NOMO-1 treated with dmso at 0.1 percent for 144 hours (cell line): ENCODE results near the gene CHRNB1.

ENCODE experiments used
- DNase-seq: peaks from one replicate; lab custom pipeline; 2025; ENCODE audit not compliant: unreplicated experiment; lab: John Stamatoyannopoulos, UW

Gene CHRNB1

DNA sequence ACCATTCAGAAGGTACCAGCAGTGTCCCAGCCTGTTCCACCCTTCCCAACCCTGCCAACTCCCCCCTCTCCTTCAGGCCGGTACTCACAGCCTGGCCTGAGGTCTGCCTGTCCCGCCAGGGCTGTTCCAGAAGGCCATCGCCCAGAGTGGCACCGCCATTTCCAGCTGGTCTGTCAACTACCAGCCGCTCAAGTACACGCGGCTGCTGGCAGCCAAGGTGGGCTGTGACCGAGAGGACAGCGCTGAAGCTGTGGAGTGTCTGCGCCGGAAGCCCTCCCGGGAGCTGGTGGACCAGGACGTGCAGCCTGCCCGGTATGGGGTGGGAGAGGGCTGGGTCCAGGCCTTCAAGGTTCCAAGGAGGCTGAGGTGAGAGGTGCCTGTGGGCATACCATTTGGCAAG lies 30.0 kb upstream of the CHRNB1 start:
- DNase-seq: no peak

DNA sequence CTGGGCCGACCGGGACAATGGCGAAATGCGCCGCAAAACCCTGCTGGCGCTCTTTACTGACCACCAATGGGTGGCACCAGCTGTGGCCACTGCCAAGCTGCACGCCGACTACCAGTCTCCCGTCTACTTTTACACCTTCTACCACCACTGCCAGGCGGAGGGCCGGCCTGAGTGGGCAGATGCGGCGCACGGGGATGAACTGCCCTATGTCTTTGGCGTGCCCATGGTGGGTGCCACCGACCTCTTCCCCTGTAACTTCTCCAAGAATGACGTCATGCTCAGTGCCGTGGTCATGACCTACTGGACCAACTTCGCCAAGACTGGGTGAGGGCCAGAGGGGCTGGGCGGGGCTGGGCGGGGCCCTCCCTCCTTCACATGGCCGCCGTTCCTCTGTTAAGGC lies 29.1 kb upstream of the CHRNB1 start:
- DNase-seq: no peak

DNA sequence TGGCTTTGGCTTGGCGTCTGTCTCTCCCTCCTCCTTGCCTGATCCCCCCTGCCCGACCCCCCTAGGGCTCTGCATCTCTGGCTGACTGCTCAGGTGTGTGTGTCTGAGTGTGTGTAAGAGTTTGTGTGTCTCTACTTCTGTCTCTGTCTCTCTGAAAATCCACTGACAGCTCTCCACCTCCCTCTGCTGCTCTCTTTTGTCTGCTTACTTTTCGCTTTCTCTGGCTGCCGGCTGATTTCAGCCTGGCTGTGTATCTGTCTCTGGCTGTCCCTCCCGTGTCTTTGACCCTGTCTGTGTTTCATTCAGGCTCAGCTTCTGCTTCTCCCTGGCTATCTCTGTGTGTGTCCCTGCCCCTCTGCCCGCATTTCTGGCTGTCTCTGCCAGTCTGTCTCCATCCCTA lies 28.5 kb upstream of the CHRNB1 start:
- no peak for DNase-seq

DNA sequence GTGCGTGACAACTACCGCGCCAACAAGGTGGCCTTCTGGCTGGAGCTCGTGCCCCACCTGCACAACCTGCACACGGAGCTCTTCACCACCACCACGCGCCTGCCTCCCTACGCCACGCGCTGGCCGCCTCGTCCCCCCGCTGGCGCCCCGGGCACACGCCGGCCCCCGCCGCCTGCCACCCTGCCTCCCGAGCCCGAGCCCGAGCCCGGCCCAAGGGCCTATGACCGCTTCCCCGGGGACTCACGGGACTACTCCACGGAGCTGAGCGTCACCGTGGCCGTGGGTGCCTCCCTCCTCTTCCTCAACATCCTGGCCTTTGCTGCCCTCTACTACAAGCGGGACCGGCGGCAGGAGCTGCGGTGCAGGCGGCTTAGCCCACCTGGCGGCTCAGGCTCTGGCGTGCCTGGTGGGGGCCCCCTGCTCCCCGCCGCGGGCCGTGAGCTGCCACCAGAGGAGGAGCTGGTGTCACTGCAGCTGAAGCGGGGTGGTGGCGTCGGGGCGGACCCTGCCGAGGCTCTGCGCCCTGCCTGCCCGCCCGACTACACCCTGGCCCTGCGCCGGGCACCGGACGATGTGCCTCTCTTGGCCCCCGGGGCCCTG lies 27.7 kb upstream of the CHRNB1 start:
- no peak for DNase-seq

DNA sequence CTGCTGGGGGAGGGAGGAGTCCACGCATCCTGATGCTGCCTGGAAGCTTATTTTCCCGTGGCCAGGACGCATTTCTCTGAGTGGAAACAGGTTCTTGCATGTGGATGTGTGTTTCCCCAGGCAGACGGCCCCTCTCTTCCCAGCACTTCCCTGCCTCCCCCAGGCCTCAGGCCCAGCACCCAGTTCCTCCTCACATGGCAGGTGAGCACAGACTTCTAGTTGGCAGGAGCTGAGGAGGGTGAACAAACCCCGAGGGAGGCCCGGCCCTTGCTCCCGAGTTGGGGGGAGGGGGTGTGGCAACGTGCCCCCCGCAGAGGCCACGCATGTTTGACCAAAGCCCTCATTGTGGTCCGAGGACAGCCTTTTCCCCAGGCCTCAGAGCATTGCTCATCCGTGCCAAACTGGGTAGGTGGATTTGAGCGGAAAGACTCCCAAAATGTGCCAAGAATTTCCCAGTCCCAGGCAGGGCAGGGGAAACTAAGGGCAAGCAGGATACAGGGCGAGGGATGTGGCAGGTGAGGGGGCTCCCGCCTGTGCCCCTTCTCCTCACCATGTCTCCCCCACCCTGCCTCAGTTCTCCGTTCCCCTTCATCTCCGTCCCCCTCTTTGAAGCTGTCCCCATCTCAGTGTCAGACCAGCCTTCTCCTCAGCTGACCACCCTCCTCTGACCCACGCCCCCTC lies 26.2 kb upstream of the CHRNB1 start:
- no peak for DNase-seq

DNA sequence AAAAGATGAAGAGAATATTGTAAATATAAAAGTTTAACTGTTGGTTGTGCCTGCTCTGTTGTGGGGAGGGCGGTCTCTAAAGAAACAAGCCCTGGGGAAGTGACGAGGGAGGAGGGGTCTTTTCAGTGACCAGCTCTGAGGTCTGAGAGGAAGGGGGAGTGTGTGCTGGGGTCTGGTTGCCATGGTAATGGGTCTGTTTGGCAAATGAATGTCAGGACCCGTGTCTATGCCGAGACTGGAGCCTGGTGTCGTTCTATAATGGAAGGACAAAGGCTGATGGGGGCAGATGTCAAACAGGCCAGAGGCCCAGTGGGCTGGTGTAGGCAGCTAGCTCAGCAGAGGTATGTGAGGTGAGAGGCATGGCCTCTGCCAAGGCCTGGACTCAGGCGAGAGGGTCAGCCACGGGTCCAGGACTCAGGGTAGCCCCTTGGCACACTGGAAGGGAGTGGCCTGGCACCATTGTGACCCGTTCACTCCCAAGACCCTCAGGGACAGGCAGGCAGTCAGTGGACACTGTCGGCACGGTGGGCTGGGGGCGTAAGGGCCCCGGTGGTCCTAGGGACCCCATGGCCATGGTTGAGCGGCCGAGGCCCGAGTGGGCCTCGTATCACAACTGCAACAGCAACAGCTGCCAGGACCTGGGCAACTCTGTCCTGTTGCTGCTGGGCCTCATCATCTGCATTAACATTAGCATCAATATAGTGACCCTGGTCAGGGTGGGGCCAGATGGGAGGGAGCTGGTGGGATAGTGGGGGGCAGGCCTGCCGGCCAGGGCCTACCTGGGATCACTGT lies 24.8 kb upstream of the CHRNB1 start, which contains the start of gene SPEM1:
TSS of gene SPEM1 (plus strand) at position 506 of the 792 bp plus-strand sequence. CDS start at position 567, 61 bp downstream.
- no peak for DNase-seq

DNA sequence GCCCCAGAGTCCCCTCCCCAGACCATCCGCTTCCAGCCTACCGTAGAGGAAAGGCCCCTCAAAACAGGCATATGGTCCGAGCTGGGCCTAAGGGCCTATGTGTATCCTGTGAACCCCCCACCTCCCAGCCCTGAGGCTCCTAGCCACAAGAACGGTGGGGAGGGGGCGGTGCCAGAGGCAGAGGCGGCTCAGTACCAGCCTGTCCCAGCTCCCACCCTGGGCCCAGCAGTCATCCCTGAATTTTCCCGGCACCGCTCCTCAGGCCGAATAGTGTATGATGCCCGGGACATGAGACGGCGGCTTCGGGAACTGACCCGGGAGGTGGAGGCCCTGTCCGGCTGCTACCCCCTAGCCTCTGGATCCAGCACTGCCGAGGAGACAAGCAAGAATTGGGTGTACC lies 23.7 kb upstream of the CHRNB1 start:
- DNase-seq: no peak

DNA sequence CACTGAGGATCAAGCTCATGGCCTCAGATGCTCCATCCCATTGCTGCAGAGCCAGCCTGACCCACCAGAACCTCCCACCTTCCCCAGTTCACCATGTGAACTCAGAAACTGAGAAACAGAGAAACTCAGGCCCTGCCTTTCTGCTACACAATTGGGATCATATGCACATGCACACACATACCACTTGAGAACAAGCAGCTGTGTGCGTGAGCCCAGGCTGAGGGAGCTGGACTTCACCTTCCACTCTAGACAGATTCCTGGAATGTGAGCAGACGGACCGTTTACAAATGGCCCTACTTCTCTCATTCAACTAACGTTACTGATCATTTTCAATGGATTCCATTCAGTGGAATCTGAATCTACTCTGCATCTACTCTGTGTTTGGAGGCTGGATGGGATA lies 21.2 kb upstream of the CHRNB1 start:
- DNase-seq: no peak

DNA sequence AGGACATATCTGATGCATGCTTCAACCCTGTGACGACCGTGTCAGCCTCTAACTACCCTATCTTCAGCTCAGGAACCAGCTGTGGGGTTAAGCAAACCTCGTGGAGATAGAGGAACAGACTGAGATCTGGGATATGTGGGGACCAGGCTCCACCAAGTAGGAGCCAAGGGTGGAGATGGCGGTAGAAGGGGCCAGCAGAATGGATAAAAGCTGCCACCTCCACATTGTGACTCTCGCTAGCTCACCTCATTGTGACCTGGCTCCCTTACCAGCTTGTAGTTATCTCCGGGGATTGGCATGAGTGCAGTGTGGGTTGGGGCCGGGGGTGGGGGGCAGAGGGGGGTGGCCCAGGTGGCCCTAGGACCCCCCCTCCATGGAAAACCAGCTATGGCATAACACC lies 19.5 kb upstream of the CHRNB1 start, which contains the start of gene SPEM2:
TSS of gene SPEM2 (plus strand) at position 301 of the 400 bp plus-strand sequence. CDS start at position 374, 73 bp downstream.
- DNase-seq: no peak

DNA sequence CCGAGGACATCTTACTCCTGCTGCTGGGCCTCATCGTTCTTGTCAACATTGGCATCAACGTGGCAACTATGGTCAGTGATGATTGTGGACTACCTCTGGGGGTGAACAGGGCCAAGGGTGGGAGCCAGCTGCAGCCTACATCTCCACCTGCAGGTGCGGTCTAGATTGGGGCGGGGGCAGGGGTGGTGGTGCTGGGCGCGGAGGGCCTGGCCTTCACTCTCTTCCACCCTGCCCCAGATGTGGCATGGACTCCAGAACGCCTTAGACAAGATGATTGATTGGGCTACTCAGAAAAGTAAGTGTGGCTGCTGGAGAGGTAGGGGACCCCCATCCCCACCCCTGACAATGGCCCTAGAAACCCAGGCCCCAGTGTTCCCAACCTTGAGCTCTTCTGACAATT lies 19.1 kb upstream of the CHRNB1 start:
- DNase-seq: no peak

DNA sequence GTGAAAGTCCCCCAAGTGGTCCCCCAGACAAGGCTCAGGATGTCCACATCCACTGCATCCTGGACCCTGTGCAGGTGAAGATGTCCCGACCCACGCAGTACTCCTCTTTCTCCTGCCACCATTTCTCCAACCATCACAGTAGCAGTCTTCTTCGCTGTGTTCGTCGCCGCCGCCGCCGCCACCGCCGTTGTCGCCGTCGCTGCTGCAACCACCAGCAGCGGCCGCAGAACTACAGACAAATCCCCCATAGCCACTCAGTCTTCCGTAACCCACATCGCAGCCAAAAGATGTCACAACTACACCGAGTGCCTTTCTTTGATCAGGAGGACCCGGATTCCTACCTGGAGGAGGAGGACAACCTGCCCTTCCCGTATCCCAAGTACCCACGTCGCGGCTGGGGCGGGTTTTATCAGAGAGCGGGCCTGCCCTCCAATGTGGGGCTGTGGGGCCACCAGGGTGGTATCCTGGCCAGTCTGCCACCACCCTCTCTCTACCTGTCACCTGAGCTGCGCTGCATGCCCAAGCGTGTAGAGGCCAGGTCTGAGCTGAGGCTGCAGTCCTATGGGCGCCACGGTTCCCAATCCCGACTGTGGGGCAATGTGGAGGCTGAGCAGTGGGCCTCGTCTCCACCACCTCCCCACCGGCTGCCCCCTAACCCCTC lies 18.5 kb upstream of the CHRNB1 start:
- no peak for DNase-seq

DNA sequence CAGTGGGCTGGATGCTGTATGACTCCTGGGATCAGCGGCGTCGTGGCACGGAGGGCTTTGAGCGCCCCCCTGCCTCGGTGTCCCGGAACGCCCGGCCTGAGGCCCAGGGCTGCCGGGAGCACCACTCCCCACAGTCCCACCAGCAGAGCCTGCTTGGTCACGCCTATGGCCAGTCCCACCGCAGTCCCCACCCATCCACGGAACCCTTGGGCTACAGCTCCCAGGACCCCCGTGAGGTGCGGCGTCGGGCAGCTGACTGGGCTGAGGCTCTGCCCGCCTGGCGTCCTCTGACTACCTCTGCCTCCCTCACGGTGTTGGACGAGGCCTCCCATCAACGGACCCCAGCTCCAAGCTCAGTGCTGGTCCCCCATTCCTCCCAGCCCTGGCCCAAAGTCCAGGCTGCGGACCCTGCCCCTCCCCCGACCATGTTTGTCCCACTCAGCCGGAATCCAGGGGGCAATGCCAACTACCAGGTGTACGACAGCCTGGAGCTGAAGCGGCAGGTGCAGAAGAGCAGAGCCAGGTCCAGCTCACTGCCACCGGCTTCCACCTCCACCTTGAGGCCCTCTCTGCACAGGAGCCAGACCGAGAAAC lies 17.9 kb upstream of the CHRNB1 start:
- no peak for DNase-seq

DNA sequence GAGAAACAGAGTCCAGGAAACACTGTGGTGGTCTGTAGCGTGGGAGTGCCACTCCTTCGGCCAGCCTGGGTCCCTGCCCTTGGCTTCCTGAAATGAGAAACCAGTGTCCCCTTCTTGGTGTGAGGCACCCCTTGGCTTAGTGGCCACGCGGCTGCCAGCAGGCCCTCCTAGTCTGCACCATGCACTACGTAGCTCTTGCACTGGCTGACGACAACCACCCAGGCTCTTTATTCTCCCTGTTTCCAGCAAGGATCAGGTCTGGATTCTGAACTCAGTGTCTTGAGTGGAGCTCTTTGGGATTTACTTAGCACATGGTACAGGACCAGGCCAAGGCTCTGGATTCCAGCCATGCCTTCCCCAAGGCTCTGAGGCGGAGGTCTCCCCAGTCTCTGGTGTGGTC lies 17.3 kb upstream of the CHRNB1 start:
- no peak for DNase-seq

DNA sequence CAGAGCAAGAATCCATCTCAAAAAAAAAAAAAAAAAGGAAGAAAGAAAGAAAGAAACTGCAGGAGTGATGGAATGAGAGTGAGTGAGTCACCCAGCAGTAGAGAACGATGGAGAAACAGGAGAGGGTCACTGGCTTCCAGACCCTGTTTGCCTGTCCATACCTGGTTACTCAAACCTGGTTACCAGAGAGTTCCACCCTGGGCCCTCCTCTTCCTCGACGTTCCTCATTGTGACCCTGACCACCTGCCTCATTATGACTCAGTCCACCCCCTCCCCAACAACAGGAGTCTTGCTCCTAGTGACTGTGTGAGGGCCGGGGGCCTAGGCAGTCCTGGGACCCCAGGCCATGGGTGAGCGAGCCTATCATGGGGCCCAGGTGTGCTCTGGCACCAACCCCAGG lies 16.3 kb upstream of the CHRNB1 start, which contains the start of gene SPEM3:
TSS of gene SPEM3 (plus strand) at position 301 of the 400 bp plus-strand sequence. CDS start at position 347, 46 bp downstream.
- DNase-seq: no peak

DNA sequence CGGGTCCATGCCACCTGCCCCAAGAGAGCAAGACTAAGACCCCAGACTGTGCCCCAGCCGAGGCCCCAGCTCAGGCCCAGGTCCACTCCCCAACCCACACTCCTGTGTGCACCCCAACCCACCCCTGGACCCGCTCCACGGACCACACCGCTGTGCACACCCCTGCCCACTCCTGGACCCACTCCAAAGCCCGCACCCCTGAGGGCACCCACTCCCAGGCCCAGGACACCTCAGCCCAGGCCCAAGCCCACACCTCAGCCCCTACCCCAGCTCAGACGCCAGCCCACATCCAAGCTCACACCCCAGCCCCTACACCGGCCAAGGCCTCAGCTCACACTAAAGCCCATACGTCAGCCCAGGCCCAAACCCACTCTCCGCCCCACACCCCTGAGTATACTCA lies 15.1 kb upstream of the CHRNB1 start:
- DNase-seq: no peak

DNA sequence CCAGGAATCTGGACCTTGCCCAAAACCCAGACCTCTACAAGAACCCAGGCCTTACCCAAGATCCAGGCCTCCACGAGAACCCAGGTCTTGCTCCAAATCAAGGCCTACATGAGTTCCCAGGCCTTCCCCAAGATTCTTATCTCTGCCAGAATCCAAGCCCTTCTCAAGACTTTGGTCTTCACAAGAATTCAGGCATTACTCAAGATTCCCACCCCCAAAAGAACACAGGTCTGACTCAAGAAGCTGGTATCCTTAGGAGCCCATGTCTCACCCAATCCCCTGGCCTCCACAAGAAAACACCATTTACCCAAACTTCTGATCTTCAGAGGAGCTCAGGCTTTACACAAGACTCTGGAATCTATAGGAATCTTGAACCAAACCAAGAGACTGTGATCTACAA lies 13.6 kb upstream of the CHRNB1 start:
- DNase-seq: no peak

DNA sequence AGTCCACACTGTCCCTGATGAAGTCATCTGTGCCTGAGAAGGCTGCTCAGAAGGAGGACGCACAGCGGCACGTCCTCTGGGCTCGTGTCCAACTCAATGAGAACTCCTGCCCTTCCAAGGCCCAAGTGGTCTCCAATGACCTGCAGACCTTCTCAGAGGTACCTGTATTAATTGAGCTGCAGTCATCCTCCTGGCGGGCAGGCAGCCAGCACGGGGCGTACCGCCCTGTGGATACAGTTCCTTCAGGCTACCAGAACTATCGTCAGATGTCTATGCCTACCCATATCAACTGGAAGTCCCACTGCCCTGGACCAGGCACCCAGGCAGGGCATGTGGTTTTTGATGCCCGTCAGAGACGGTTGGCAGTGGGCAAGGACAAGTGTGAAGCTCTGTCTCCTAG lies 12.6 kb upstream of the CHRNB1 start:
- no peak for DNase-seq

DNA sequence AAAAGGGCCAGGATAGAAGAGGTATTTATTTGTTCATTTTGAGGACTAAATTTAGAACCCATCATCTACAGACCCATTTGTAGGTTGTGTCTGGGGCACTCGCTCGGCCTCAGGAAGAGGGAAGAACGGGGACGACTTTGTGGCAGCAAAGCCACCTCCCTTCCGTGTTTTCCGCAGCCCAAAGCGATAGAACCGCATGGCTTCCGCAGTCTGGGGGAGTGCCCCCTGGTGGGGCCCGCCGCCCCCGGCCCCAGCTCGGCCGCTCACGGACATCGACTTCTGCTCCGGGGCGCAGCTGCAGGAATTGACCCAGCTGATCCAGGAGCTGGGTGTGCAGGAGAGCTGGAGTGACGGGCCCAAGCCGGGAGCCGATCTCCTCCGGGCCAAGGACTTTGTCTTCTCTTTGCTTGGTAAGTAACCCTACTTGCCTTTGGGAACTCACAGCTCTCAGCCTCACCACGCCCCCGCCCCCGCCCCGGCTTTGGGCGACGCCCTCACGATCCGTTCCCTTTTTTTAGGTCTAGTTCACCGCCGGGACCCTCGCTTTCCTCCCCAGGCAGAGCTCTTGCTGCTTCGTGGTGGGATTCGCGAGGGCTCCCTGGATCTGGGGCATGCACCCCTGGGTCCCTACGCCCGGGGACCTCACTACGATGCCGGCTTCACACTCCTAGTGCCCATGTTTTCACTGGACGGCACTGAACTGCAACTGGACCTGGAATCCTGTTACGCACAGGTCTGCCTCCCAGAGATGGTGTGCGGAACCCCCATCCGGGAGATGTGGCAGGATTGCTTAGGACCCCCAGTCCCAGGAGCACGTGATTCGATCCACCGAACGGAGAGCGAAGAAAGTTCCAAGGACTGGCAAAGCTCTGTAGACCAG lies 8.9 kb upstream of the CHRNB1 start:
- DNase-seq: peak; percentile 65

DNA sequence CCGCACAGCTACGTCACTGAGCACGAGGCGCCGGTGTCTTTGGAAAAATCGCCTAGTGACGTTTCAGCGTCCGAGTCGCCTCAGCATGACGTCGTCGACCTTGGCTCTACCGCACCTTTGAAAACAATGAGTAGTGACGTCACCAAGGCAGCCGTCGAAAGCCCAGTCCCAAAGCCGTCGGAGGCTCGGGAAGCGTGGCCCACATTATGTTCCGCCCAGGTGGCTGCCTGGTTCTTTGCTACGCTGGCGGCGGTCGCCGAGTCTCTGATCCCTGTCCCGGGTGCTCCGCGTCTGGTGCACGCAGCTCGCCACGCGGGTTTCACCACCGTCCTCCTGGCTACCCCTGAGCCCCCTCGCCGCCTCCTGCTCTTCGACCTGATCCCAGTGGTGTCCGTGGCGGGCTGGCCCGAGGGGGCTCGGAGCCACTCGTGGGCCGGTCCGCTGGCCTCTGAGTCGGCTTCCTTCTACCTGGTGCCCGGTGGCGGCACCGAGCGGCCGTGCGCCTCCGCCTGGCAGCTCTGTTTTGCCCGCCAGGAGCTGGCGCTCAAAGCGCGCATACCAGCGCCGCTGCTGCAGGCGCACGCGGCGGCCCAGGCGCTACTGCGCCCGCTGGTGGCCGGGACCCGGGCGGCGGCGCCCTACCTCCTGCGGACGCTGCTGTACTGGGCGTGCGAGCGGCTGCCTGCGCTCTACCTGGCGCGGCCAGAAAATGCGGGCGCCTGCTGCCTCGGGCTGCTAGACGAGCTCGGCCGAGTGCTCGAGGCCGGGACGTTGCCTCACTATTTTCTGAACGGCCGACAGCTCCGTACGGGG lies 8.1 kb upstream of the CHRNB1 start:
- peak; percentile 52 for DNase-seq
